Activated CD4-positive, alpha-beta T cell treated with anti-CD3 and anti-CD28 coated beads for 48 hours (primary cell): ENCODE results near the gene STRC.
"Not testable (repeated sequence)": the region's sequence is repeated elsewhere in the genome, so short reads cannot be mapped to it uniquely, and the experiment has no call there.

Source experiments
- DNase-seq: peaks from one replicate; pipeline ENCODE4 v3.0.0-alpha.2; 2020

STRC gene

DNA sequence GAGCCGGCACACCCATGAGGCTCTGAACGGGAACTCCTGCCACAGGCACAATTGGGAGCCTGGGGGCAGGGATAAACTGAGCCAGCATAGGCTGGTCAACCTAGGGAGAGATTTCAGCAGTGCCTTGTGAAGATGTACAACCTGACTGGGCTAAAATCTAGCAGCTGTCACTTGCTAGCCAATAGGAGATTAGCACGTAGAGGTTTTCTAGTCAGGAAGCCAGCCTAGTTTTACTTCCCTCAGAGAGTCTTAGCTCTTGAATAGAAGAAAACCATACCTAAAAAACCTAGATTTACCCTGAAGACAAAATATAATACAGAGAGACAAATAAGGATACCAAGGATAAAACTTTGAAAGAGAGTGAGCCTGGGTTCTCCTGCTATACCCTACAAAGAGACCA lies 55.8 kb downstream of the STRC start:
- DNase-seq, result not testable (repeated sequence)

DNA sequence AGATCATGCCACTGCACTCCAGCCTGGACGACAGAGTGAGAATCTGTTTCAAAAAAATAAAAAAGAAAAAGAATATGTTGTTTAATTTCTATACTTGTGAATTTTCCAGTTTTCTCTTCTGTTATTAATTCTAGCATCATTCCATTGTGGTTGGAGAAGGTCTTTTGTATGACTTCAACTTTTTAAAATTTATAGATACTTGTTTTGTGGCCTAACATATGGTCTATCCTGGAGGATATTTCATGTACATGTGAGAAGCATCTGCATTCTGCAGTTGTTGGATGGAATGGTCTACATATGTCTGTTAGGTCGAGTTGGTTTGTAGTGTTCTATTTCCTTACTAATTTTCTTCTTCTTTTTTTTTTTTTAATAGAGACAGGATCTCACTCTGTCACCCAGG lies 65.6 kb downstream of the STRC start:
- DNase-seq, result no peak

DNA sequence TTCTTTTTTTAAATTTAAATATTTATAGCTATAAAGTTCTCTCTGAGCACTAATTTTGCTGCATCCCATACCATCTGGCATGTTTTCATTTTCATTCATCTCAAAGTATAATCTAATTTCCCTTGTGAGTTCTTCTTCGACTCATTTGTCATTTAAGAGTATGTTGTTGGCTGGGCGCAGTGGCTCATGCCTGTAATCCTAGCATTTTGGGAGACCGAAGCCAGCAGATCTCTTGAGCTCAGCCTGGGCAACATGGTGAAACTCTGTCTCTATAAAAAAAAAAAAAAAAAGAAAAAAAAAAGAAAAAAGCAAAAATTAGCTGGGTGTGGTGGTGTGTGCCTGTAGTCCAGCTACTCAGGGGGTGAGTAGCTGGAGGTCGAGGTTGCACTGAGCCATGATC lies 66.3 kb downstream of the STRC start:
- DNase-seq, result no peak

DNA sequence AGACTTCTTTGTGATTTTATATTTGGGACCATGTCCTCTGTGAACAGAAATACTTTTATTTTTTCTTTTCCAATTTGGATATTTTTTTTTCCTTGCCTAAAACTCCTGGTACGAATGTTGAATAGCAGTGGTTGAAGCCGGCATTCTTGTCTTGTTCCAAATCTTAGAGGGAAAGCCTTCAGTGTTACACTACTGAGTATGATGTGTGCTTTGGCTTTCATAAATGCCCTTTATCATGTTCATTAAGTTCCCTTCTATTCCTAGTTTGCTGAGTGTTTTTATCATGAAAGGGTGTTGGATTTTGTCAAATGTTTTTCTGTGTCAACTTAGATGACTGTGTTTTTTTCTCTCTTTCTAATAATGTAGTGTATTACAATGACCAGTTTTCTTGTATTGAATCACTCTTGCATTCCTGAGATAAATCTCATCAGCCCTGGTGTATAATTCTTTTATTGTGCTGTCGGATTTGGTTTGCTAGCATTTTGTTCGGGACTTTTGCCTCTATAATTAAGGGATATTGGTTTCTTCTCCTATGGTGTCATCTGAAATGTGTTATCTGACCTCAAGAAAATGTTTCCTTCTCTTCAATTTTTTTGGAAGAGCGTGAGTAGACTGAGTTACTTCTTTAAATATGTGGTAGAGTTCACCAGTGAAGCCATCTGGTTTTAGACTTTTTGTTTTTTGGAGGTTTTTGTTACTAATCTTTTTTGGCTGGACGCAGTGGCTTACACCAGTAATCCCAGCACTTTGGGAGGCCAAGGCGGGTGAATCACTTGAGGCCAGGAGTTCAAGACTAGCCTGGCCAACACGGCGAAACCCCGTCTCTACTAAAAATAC lies 67.9 kb downstream of the STRC start:
- no peak for DNase-seq
